IMR-90 (cell line): ENCODE data around the gene CA9.

Experiments
- MAZ ChIP-seq: IDR thresholded peaks from 2 replicates; pipeline ENCODE4 v1.6.1; 2012; ENCODE audit warnings: low read depth, mild to moderate bottlenecking, low read length, improper control_type of control experiment, moderate library complexity, borderline replicate concordance
- MXI1 ChIP-seq: IDR thresholded peaks from 2 replicates; pipeline ENCODE4 v1.6.1; 2012; ENCODE audit warnings: low read depth, mild to moderate bottlenecking, low read length, moderate library complexity, borderline replicate concordance
- TF ChIP-seq, protein P1 (sequence below): conservative IDR thresholded peaks from 2 replicates; pipeline ENCODE4 v1.5.1; 2012; ENCODE audit warnings: mild to moderate bottlenecking, low read depth, low read length, improper control_type of control experiment

- TF ChIP-seq MXI1, result no peak
- TF ChIP-seq, protein P1, sequence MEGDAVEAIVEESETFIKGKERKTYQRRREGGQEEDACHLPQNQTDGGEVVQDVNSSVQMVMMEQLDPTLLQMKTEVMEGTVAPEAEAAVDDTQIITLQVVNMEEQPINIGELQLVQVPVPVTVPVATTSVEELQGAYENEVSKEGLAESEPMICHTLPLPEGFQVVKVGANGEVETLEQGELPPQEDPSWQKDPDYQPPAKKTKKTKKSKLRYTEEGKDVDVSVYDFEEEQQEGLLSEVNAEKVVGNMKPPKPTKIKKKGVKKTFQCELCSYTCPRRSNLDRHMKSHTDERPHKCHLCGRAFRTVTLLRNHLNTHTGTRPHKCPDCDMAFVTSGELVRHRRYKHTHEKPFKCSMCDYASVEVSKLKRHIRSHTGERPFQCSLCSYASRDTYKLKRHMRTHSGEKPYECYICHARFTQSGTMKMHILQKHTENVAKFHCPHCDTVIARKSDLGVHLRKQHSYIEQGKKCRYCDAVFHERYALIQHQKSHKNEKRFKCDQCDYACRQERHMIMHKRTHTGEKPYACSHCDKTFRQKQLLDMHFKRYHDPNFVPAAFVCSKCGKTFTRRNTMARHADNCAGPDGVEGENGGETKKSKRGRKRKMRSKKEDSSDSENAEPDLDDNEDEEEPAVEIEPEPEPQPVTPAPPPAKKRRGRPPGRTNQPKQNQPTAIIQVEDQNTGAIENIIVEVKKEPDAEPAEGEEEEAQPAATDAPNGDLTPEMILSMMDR, result no peak
- TF ChIP-seq MAZ, result no peak
Measured at GRCh38 chr9:35666045-35666444, 7.7 kb upstream of the CA9 start.
